CD14-positive monocyte (primary cell): ENCODE data around the gene SCAF8. TPM values are rescaled to one million over a fixed set of nuclear protein-coding genes. Genes with fewer than 3 reads are reported as not detected.
A peak's percentile ranks its signal among the peaks of the same experiment; 100 is the strongest.

ENCODE experiments used
- DNase-seq, 3 donors: peaks; one replicate each; pipeline ENCODE4 v3.0.0-alpha.2; 2011 to 2022
- H2AFZ ChIP-seq: 2 replicates; pipeline ENCODE4 v1.6.0; 2012; ENCODE audit warnings: mild to moderate bottlenecking, low read depth, low read length, inconsistent platforms; ENCODE audit not compliant: insufficient read depth, poor library complexity, severe bottlenecking
- H3K27ac ChIP-seq, 2 donors: 1 replicate in 1 of 2; 2 replicates in 1 of 2; pipeline ENCODE4 v1.5.1; 2012 to 2013; ENCODE audit warnings: low read length in 2 of 2, control low read depth in 1 of 2, inconsistent platforms in 1 of 2, low read depth in 1 of 2, mild to moderate bottlenecking in 1 of 2
- H3K27me3 ChIP-seq, 2 donors: one replicate each; pipeline versions ENCODE4 v1.6.0 to v1.6.1; 2011 to 2013; ENCODE audit warnings: low read length in 2 of 2; ENCODE audit not compliant: control insufficient read depth in 2 of 2, insufficient read depth in 2 of 2
- H3K36me3 ChIP-seq, 2 donors: replicated peaks in 1 of 2; 1 replicate in 1 of 2; 2 replicates in 1 of 2; pipeline versions ENCODE4 v1.5.1 to v1.6.1; 2012 to 2013; ENCODE audit warnings: low read length in 2 of 2, control low read depth in 1 of 2, inconsistent platforms in 1 of 2, mild to moderate bottlenecking in 1 of 2; ENCODE audit not compliant: insufficient read depth in 2 of 2, control insufficient read depth in 1 of 2
- H3K4me1 ChIP-seq, 2 donors: 1 replicate in 1 of 2; 2 replicates in 1 of 2; pipeline versions ENCODE4 v1.5.1 to v1.6.1; 2012 to 2013; ENCODE audit warnings: low read length in 2 of 2, control low read depth in 1 of 2, inconsistent platforms in 1 of 2, mild to moderate bottlenecking in 1 of 2, moderate library complexity in 1 of 2; ENCODE audit not compliant: insufficient read depth in 2 of 2, control insufficient read depth in 1 of 2
- H3K4me2 ChIP-seq: replicated peaks from 2 replicates; pipeline ENCODE3; 2012; ENCODE audit warnings: low read length, moderate library complexity, mild to moderate bottlenecking; ENCODE audit not compliant: poor library complexity, severe bottlenecking; ENCODE audit errors: extremely low read depth
- H3K4me3 ChIP-seq, 3 experiments: fragments of 200-600 bp in 1 of 3; sonication (generic) in 1 of 3; replicated peaks in 1 of 3; 1 replicate in 2 of 3; 2 replicates in 1 of 3; pipeline ENCODE4 v1.5.1; 2011 to 2013; ENCODE audit warnings: low read length in 3 of 3, mild to moderate bottlenecking in 3 of 3, control low read depth in 2 of 3, low read depth in 2 of 3, inconsistent platforms in 1 of 3, moderate library complexity in 1 of 3
- H3K79me2 ChIP-seq: 2 replicates; pipeline ENCODE4 v1.6.0; 2012; ENCODE audit warnings: mild to moderate bottlenecking, control low read depth, inconsistent platforms, low read length, moderate library complexity; ENCODE audit not compliant: insufficient read depth
- H3K9ac ChIP-seq: 2 replicates; pipeline ENCODE4 v1.6.0; 2017; ENCODE audit warnings: low read length, mild to moderate bottlenecking; ENCODE audit not compliant: insufficient read depth, poor library complexity, severe bottlenecking
- H3K9me3 ChIP-seq, 2 donors: replicated peaks in 1 of 2; 1 replicate in 1 of 2; 2 replicates in 1 of 2; pipeline versions ENCODE4 v1.5.1 to v1.6.1; 2012 to 2013; ENCODE audit warnings: low read length in 2 of 2, control low read depth in 1 of 2; ENCODE audit not compliant: control insufficient read depth in 1 of 2, insufficient read depth in 1 of 2
- H4K20me1 ChIP-seq: 2 replicates; pipeline ENCODE4 v1.6.0; 2012; ENCODE audit warnings: mild to moderate bottlenecking, low read length, control low read depth, moderate library complexity; ENCODE audit not compliant: insufficient read depth
- H3K27ac Mint-ChIP-seq, 7 donors: one replicate each; pipeline ENCODE4 v1.8.0; 2020; ENCODE audit warnings: mild to moderate bottlenecking in 7 of 7, mixed read lengths in 7 of 7, moderate library complexity in 6 of 7, inconsistent platforms in 2 of 7
- H3K27me3 Mint-ChIP-seq, 3 donors: one replicate each; pipeline ENCODE4 v1.8.0; 2021 to 2022; ENCODE audit warnings: low read depth in 3 of 3, mild to moderate bottlenecking in 3 of 3, mixed read lengths in 3 of 3, moderate library complexity in 3 of 3, inconsistent platforms in 1 of 3
- H3K36me3 Mint-ChIP-seq, 2 donors: one replicate each; pipeline ENCODE4 v1.8.0; 2020; ENCODE audit warnings: mixed read lengths in 2 of 2, inconsistent platforms in 1 of 2, mild to moderate bottlenecking in 1 of 2
- H3K4me1 Mint-ChIP-seq: one replicate; pipeline ENCODE4 v1.8.0; 2020; ENCODE audit warnings: mild to moderate bottlenecking, mixed read lengths
- H3K4me3 Mint-ChIP-seq, 2 donors: one replicate each; pipeline ENCODE4 v1.8.0; 2020; ENCODE audit warnings: mild to moderate bottlenecking in 2 of 2, mixed read lengths in 2 of 2, moderate library complexity in 1 of 2
- H3K9me3 Mint-ChIP-seq, 7 donors: one replicate each; pipeline ENCODE4 v1.8.0; 2020 to 2022; ENCODE audit warnings: mixed read lengths in 7 of 7, mild to moderate bottlenecking in 6 of 7, moderate library complexity in 6 of 7, inconsistent platforms in 2 of 7
- WGBS: methylation state at CpG from one replicate; pipeline ENCODE4 v1.1.5; 2013; ENCODE audit warnings: missing lambda C conversion rate; ENCODE audit not compliant: insufficient coverage; 5-methylcytosine and 5-hydroxymethylcytosine counted together
- intact Hi-C, 2 donors: fragments of 100-400 bp; cut with micrococcal nuclease; formaldehyde crosslinking; loops; one replicate each; pipeline versions ENCODE4 v1.15.0 to v1.15.1; 2023
- polyA plus RNA-seq, 3 donors: library from polyadenylated mRNA; depleted of rRNA in 1 of 3; unstranded in 2 of 3; stranded (reverse) in 1 of 3; fragments of 300-500 nt in 2 of 3; fragments of >200 nt in 1 of 3; fragmentation: Illumina TruSeq in 2 of 3; gene quantifications; 1 replicate in 2 of 3; 2 replicates in 1 of 3; pipeline ENCODE4 v1.2.3, GENCODE V29; 2012 to 2021
- TF ChIP-seq, protein P1 (sequence below): fragments of 200-600 bp; IDR thresholded peaks from one replicate; pipeline ENCODE4 v1.8.0; 2022; ENCODE audit warnings: antibody characterized with exemption, mild to moderate bottlenecking

The SCAF8 gene
- polyA plus RNA-seq, 3 donors, result 2.8 to 18.5 (median 4.2) TPM

DNA sequence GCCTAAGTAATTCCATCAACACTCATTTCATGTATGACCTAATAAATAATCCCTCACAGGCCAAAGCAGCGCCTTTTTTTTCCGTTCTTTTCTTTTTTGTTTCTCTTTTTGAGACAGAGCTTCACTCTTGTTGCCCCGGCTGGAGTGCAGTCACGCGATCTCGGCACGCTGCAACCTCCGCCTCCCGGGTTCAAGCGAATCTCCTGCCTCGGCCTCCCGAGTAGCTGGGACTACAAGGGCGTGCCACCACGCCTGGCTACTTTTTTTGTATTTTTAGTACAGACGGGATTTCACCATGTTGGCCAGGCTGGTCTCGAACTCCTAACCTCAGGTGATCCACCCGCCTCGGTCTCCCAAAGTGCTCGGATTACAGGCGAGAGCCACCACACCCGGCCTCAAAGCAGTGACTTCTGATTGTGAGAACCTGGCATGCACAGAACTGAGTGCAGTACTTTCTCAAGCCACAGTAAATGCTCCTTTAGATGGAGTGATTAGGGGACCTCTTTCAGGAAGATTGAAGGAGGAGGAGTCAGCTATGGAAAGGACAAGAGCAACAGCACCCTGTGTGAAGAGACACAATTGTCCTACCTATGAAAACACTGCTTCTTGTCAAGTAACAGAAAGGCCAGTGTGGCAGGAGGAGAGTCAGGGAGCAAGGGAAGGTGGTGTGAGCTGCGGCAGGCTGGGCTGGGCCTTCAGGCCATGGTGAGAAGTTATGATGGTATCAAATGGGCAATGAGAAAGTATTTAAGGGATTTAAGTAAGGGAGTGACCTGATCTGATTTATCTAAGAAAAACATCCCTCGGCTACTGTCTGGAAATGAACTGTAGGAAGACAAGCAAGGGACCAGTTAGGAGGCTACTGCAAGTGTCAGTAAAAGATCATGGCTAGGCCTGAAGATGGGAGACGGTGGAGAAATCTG is 1.7 kb upstream of the SCAF8 start:
- peaks cover 0 to 2% (median 0%) of the 10 kb centered on the region in 7 donors for H3K9me3 Mint-ChIP-seq
- peaks cover 28% of the 10 kb centered on the region for H3K4me1 Mint-ChIP-seq
- Histone ChIP-seq H3K4me2 (no peak overlapping the region), H3K36me3 (no peaks in the 10 kb centered on the region), H3K79me2 (peaks cover 29% of the 10 kb centered on the region), H2AFZ (no peak overlapping the region), H3K27me3 (no peaks in the 10 kb centered on the region), H3K9me3 (no peaks in the 10 kb centered on the region), H4K20me1 (peaks cover 24% of the 10 kb centered on the region), H3K9ac (no peak overlapping the region), H3K4me3 (no peak overlapping the region), H3K27ac (no peak overlapping the region), H3K4me1 (peaks cover 23 to 30% of the 10 kb centered on the region in 2 donors)
- TF ChIP-seq, protein P1, sequence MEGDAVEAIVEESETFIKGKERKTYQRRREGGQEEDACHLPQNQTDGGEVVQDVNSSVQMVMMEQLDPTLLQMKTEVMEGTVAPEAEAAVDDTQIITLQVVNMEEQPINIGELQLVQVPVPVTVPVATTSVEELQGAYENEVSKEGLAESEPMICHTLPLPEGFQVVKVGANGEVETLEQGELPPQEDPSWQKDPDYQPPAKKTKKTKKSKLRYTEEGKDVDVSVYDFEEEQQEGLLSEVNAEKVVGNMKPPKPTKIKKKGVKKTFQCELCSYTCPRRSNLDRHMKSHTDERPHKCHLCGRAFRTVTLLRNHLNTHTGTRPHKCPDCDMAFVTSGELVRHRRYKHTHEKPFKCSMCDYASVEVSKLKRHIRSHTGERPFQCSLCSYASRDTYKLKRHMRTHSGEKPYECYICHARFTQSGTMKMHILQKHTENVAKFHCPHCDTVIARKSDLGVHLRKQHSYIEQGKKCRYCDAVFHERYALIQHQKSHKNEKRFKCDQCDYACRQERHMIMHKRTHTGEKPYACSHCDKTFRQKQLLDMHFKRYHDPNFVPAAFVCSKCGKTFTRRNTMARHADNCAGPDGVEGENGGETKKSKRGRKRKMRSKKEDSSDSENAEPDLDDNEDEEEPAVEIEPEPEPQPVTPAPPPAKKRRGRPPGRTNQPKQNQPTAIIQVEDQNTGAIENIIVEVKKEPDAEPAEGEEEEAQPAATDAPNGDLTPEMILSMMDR, result no peak
- DNase-seq, result no peak
- H3K4me3 Mint-ChIP-seq, result no peak overlapping the region
- peaks cover 0 to 2% (median 0%) of the 10 kb centered on the region in 3 donors for H3K27me3 Mint-ChIP-seq
- WGBS, result 97% methylated on average over 24 of the region's 24 CpGs
- intact Hi-C loops, result loop anchor here (5.0 to 10.0 kb wide), 3 partner anchors 49 to 63 kb away; no protein-coding TSS in a partner anchor
- peaks cover 3 to 8% of the 10 kb centered on the region in 2 donors for H3K36me3 Mint-ChIP-seq
- no peak overlapping the region for H3K27ac Mint-ChIP-seq

DNA sequence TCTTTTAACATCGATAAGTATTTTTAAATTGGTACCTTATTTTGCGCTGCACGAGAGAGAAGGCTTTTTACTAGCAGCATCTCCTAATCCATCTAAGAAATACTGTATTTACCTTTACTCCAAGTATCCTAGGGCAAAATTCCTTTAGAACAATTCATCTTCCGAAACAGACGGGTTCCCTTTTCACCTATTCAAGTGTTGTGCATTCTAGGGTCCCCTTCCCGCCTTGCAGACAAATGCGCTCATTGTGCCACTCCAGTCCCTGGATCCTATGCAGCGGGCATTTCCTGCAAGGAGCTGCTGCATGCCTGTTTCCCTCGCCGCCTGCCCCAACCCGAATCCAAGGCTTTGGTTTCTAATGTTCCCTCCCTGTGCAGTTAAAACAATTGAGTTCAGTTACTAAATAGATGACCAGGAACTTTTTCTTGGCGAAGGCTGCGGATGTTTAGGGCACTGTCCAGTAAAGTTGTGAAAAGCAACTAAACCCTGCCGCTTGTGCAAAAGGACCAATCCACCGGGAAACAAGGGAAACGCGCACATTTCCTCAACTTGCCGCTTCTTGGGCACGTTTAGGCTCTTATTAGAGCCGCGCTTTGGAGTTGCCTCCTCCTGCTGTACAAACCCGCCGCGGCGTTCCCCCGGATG is 556 bp upstream of the SCAF8 start:
- peak overlapping the region; percentile 97 for H3K9ac ChIP-seq
- intact Hi-C loops, result loop anchor here (5.0 to 10.0 kb wide), 3 partner anchors 50 to 62 kb away; no protein-coding TSS in a partner anchor
- Mint-ChIP-seq H3K27ac (peak overlapping the region; percentile 30 to 90 (median 73)), H3K4me3 (peak overlapping the region; percentile 81 to 95), H3K27me3 (peaks cover 0 to 3% (median 0%) of the 10 kb centered on the region in 3 donors), H3K9me3 (peaks cover 0 to under 1% (median 0%) of the 10 kb centered on the region in 7 donors), H3K4me1 (peaks cover 38% of the 10 kb centered on the region), H3K36me3 (peaks cover 8 to 10% of the 10 kb centered on the region in 2 donors)
- peaks cover 23 to 41% of the 10 kb centered on the region in 2 donors for H3K4me1 ChIP-seq
- H3K4me3 ChIP-seq, result peak overlapping the region; percentile 68 to 95 (median 92)
- H3K4me2 ChIP-seq, result peak overlapping the region; percentile 94
- no peaks in the 10 kb centered on the region for H3K27me3 ChIP-seq
- H3K36me3 ChIP-seq, result peaks cover 0 to 5% of the 10 kb centered on the region in 2 donors
- DNase-seq, result no peak
- peaks cover 40% of the 10 kb centered on the region for H3K79me2 ChIP-seq
- H3K9me3 ChIP-seq, result no peaks in the 10 kb centered on the region
- peak overlapping the region; percentile 39 to 94 for H3K27ac ChIP-seq
- peak overlapping the region; percentile 98 for H2AFZ ChIP-seq
- WGBS, result 13% methylated on average over 25 of the region's 26 CpGs
- TF ChIP-seq, protein P1, result no peak
- H4K20me1 ChIP-seq, result peaks cover 36% of the 10 kb centered on the region
